GM12878 (cell line): ENCODE data around the gene PGA3. TPM values are rescaled to one million over a fixed set of nuclear protein-coding genes. Genes with fewer than 3 reads are reported as not detected.

Experiments
- ATAC-seq: fragments of 200-7000 bp; cut with Tn5 transposase; 3 replicates; pipeline ENCODE4 v1.9.1; 2020; ENCODE audit warnings: mild to moderate bottlenecking, moderate library complexity
- BruUV-seq: library from RNA; stranded (reverse); fragments of 400-500 nt; replicated peaks from 2 replicates; lab custom pipeline; 2021; lab: Mats Ljungman, UMichigan
- CTCF ChIA-PET: fragments of 300-600 bp; sonication (Branson Sonifier 250); formaldehyde crosslinking; extraction: SDS; loops from one replicate; lab custom pipeline; 2021; ENCODE audit warnings: inconsistent platforms; lab: Yijun Ruan, JAX
- POLR2A ChIA-PET: fragments of 350-600 bp; formaldehyde crosslinking; extraction: SDS; loops from one replicate; lab custom pipeline; 2021; ENCODE audit warnings: inconsistent platforms; lab: Charles Lee
- RAD21 ChIA-PET: fragments of 300-600 bp; sonication (Branson Sonifier 250); formaldehyde crosslinking; loops from one replicate; lab custom pipeline; 2023; ENCODE audit warnings: antibody characterized with exemption; ENCODE audit not compliant: unreplicated experiment; lab: Charles Lee
- SMC1A ChIA-PET: fragments of 300-600 bp; sonication (Branson Sonifier 250); formaldehyde crosslinking; loops from one replicate; lab custom pipeline; 2023; ENCODE audit not compliant: unreplicated experiment, uncharacterized antibody; lab: Charles Lee
- DNase-seq: peaks from one replicate; pipeline ENCODE4 v3.0.0-alpha.2; 2011; ENCODE audit warnings: low read depth, low spot score
- FAIRE-seq: peaks from 3 replicates; lab custom pipeline; 2011; peaks lifted over from hg19 to GRCh38; lab: Jason Lieb, UNC
- H2AFZ ChIP-seq: 2 replicates; pipeline ENCODE4 v1.6.0; 2011; ENCODE audit warnings: low read depth, low read length, control low read depth; ENCODE audit not compliant: control insufficient read depth
- H3K27ac ChIP-seq: 2 replicates; pipeline ENCODE4 v1.5.1; 2011; ENCODE audit warnings: control low read depth; ENCODE audit not compliant: control insufficient read depth, insufficient read depth
- H3K27me3 ChIP-seq, 2 experiments: replicated peaks in 1 of 2; 2 replicates each; pipeline versions ENCODE4 v1.6.0 to v1.6.1; 2011; ENCODE audit warnings: low read length in 1 of 2; ENCODE audit not compliant: control insufficient read depth in 2 of 2, insufficient read depth in 2 of 2
- H3K36me3 ChIP-seq, 2 experiments: 2 replicates each; pipeline ENCODE4 v1.5.1; 2011; ENCODE audit warnings: low read length in 1 of 2; ENCODE audit not compliant: control insufficient read depth in 2 of 2, insufficient read depth in 2 of 2
- H3K4me1 ChIP-seq: 2 replicates; pipeline ENCODE4 v1.6.1; 2011; ENCODE audit warnings: mild to moderate bottlenecking, low read length, moderate library complexity, mixed read lengths; ENCODE audit not compliant: control insufficient read depth, insufficient read depth
- H3K4me2 ChIP-seq: 2 replicates; pipeline ENCODE4 v1.6.0; 2011; ENCODE audit warnings: control low read depth; ENCODE audit not compliant: control insufficient read depth, insufficient read depth
- H3K4me3 ChIP-seq: fragments of 200-600 bp; sonication (generic); 2 replicates; pipeline ENCODE4 v1.5.1; 2016
- H3K79me2 ChIP-seq: 2 replicates; pipeline ENCODE4 v1.6.0; 2011; ENCODE audit warnings: low read length; ENCODE audit not compliant: control insufficient read depth, insufficient read depth
- H3K9ac ChIP-seq: 2 replicates; pipeline ENCODE4 v1.8.0; 2011; ENCODE audit warnings: low read length, control low read depth, mixed read lengths; ENCODE audit not compliant: control insufficient read depth, insufficient read depth
- H3K9me3 ChIP-seq: replicated peaks from 3 replicates; pipeline ENCODE4 v1.5.1; 2011; ENCODE audit warnings: mild to moderate bottlenecking, low read length; ENCODE audit not compliant: control insufficient read depth, insufficient read depth
- H4K20me1 ChIP-seq: 2 replicates; pipeline ENCODE4 v1.6.0; 2011; ENCODE audit not compliant: control insufficient read depth, insufficient read depth
- ASH2L ChIP-seq: fragments of 300-600, 200-600 bp; sonication (generic); IDR thresholded peaks from 2 replicates; pipeline ENCODE4 v1.6.1; 2017; ENCODE audit warnings: low read depth, mild to moderate bottlenecking, borderline replicate concordance
- BCL11A ChIP-seq: IDR thresholded peaks from 2 replicates; pipeline ENCODE4 v1.6.1; 2011; ENCODE audit warnings: low read depth, low read length
- EZH2 ChIP-seq: IDR thresholded peaks from 2 replicates; pipeline ENCODE4 v1.6.1; 2012; ENCODE audit warnings: low read depth, mild to moderate bottlenecking, control low read depth, inconsistent platforms, low read length, borderline replicate concordance; ENCODE audit not compliant: control insufficient read depth
- HDAC2 ChIP-seq: fragments of 200-600 bp; sonication (generic); IDR thresholded peaks from 2 replicates; pipeline ENCODE4 v1.6.1; 2017
- HDAC6 ChIP-seq: fragments of 200-600 bp; sonication (generic); IDR thresholded peaks from one replicate; pipeline ENCODE4 v1.8.0; 2017; ENCODE audit warnings: antibody characterized with exemption; ENCODE audit not compliant: unreplicated experiment
- MEF2A ChIP-seq: IDR thresholded peaks from 2 replicates; pipeline ENCODE4 v1.6.1; 2011; ENCODE audit warnings: low read depth, mild to moderate bottlenecking, low read length, moderate library complexity; ENCODE audit not compliant: insufficient read depth
- MTA2 ChIP-seq: fragments of 450-650 bp; IDR thresholded peaks from 2 replicates; pipeline ENCODE4 v1.6.1; 2016; ENCODE audit warnings: low read depth, mild to moderate bottlenecking, moderate library complexity
- NBN ChIP-seq: fragments of 450-650 bp; IDR thresholded peaks from 2 replicates; pipeline ENCODE4 v1.6.1; 2016
- NFYA ChIP-seq: IDR thresholded peaks from 2 replicates; pipeline ENCODE4 v1.6.1; 2011; ENCODE audit warnings: low read depth, mild to moderate bottlenecking, low read length, improper control_type of control experiment, borderline replicate concordance
- NFYB ChIP-seq: IDR thresholded peaks from 2 replicates; pipeline ENCODE4 v1.6.1; 2011; ENCODE audit warnings: low read depth, mild to moderate bottlenecking, low read length, improper control_type of control experiment, moderate library complexity; ENCODE audit not compliant: insufficient read depth
- NRF1 ChIP-seq: conservative IDR thresholded peaks from 2 replicates; pipeline ENCODE4 v1.6.1; 2011; ENCODE audit warnings: mild to moderate bottlenecking, low read depth, low read length, improper control_type of control experiment
- PML ChIP-seq: IDR thresholded peaks from 2 replicates; pipeline ENCODE4 v1.6.1; 2012; ENCODE audit warnings: low read length, inconsistent platforms
- POLR2A ChIP-seq: IDR thresholded peaks from 2 replicates; pipeline ENCODE4 v1.6.1; 2011; ENCODE audit warnings: low read depth, mild to moderate bottlenecking, low read length
- SMC3 ChIP-seq: IDR thresholded peaks from 2 replicates; pipeline ENCODE4 v1.6.1; 2011; ENCODE audit warnings: low read length, improper control_type of control experiment, borderline replicate concordance
- STAT1 ChIP-seq: fragments of 450-650 bp; conservative IDR thresholded peaks from 2 replicates; pipeline ENCODE4 v1.6.1; 2014; ENCODE audit warnings: antibody characterized with exemption, mild to moderate bottlenecking
- TCF12 ChIP-seq: IDR thresholded peaks from 2 replicates; pipeline ENCODE4 v1.6.1; 2011; ENCODE audit warnings: low read depth, mild to moderate bottlenecking, low read length
- WGBS: methylation state at CpG from one replicate; pipeline ENCODE4 v1.1.6; 2016; ENCODE audit warnings: low lambda C conversion rate; ENCODE audit not compliant: insufficient replicate concordance, insufficient coverage; ENCODE audit errors: missing lambda C conversion rate; 5-methylcytosine and 5-hydroxymethylcytosine counted together
- in situ Hi-C: fragments of 300-500 bp; cut with MboI; formaldehyde crosslinking; loops from 9 replicates; pipeline ENCODE4 v1.14.3; 2018; ENCODE audit warnings: mixed read lengths
- intact Hi-C: fragments of 100-400 bp; cut with micrococcal nuclease; formaldehyde crosslinking; loops from one replicate; pipeline ENCODE4 v1.14.2; 2022; ENCODE audit not compliant: unreplicated experiment
- polyA plus RNA-seq, 11 experiments: library from polyadenylated mRNA; depleted of rRNA in 4 of 11; unstranded in 6 of 11; stranded (reverse) in 5 of 11; fragments of >200 nt; fragmentation: Nextera tagmentation in 4 of 11; fragmentation: Illumina TruSeq in 1 of 11; extraction: Ambion mirVana in 4 of 11; extraction: Trizol in 1 of 11; gene quantifications; 1 replicate in 1 of 11; 2 replicates in 10 of 11; pipeline versions ENCODE4 v1.2.1 to v1.2.3, GENCODE V29; 2011 to 2016; ENCODE audit warnings: inconsistent platforms in 2 of 11, missing spikeins in 2 of 11, low read depth in 1 of 11
- total RNA-seq, 4 experiments: library from RNA; depleted of rRNA in 3 of 4; stranded (reverse); fragments of >200 nt in 3 of 4; fragmentation: Illumina TruSeq in 1 of 4; extraction: Trizol in 1 of 4; gene quantifications; 2 replicates each; pipeline versions ENCODE4 v1.2.1 to v1.2.3, GENCODE V29; 2013 to 2021
- TF ChIP-seq, protein P1 (sequence below): fragments of 150-350 bp; IDR thresholded peaks from 2 replicates; pipeline ENCODE4 v1.6.1; 2016; ENCODE audit warnings: low read depth, low read length
- TF ChIP-seq, protein P2 (sequence below): fragments of 450-650 bp; IDR thresholded peaks from 2 replicates; pipeline ENCODE4 v1.6.1; 2017; ENCODE audit warnings: borderline replicate concordance
- TF ChIP-seq, protein P3 (sequence below): fragments of 450-650 bp; IDR thresholded peaks from 2 replicates; pipeline ENCODE4 v1.6.1; 2017; ENCODE audit warnings: mild to moderate bottlenecking

The PGA3 gene
- total and polyA plus RNA-seq, 10 of the 15 experiments (the other 5 are each of a cell fraction or from before 2014, with no cell fraction given) = not detected

DNA sequence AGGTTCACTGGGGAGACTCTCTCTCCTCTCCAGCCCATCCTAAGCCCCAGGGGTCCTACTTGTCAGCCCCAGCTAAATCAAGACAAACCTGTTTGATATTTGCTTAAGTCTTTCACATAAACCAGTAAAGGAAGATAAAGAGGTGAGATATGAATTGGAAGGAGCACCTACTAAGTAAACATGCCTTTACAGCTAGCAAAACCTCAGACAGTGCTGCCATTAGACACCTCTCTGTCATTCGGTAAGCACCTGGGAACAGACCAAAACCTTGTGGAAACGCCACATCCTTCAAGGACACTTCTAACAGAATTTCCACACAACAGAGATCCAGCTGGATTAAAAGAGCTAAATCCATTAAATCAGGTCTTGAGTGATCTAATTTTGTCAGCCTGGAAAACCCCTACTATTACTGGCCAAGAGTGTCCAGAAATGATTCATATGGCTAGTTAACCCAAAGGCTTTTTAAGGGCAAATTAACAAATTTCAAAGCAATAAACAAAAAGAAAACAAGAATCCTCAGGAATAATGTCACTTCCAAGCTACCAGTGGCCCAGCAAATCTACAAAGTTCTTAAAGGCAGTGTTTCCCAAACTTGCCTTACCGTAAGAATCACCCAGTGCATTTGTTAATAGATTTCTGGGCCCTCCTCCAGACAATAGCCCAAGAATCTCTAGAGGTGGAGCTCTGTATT, 44.5 kb upstream of the PGA3 start:
- peak overlapping the region; percentile 89 for H3K27ac ChIP-seq
- DNase-seq (no peak), ATAC-seq (no peak), FAIRE-seq (no peak)
- WGBS = 34% methylated on average over 3 of the region's 3 CpGs
- intact Hi-C loops (no loop called here), in situ Hi-C loops (no loop called here)
- SMC1A ChIA-PET = interaction anchor here (0.6 to 3.9 kb wide), 16 partner anchors 10 to 396 kb away, joined by 3 to 31 read pairs (median 3); no protein-coding TSS in a partner anchor
- RAD21 ChIA-PET = interaction anchor here (1.0 to 1.9 kb wide), 13 partner anchors 10 to 396 kb away, joined by 3 to 8 read pairs (median 3); partner anchors contain the start of gene TMEM109
- peaks cover 30% of the 10 kb centered on the region for H3K4me1 ChIP-seq
- H3K4me2 ChIP-seq = peak overlapping the region; percentile 80
- H3K9me3 ChIP-seq = peaks cover 12% of the 10 kb centered on the region; the same call in 2 of the 3 replicates
- peak overlapping the region; percentile 26; the same call in 1 of the 2 replicates for H3K4me3 ChIP-seq
- H3K36me3 ChIP-seq = no peaks in the 10 kb centered on the region
- BruUV-seq = TSS peak; percentile 25
- H3K27me3 ChIP-seq = no peaks in the 10 kb centered on the region
- H2AFZ ChIP-seq = no peak overlapping the region
- CTCF ChIA-PET = interaction anchor here (0.6 to 1.9 kb wide), 15 partner anchors 9 to 394 kb away, joined by 3 to 17 read pairs (median 3); partner anchors contain the start of gene TMEM216
- POLR2A ChIA-PET = interaction anchor here (0.6 to 4.2 kb wide), 15 partner anchors 9 to 397 kb away, joined by 3 to 17 read pairs (median 3); partner anchors contain the start of genes CD6, CYB561A3 and TMEM138
- H4K20me1 ChIP-seq = no peaks in the 10 kb centered on the region
- peak overlapping the region; percentile 57 for H3K9ac ChIP-seq
- peaks cover 49% of the 10 kb centered on the region for H3K79me2 ChIP-seq
- TF ChIP-seq, protein P1, sequence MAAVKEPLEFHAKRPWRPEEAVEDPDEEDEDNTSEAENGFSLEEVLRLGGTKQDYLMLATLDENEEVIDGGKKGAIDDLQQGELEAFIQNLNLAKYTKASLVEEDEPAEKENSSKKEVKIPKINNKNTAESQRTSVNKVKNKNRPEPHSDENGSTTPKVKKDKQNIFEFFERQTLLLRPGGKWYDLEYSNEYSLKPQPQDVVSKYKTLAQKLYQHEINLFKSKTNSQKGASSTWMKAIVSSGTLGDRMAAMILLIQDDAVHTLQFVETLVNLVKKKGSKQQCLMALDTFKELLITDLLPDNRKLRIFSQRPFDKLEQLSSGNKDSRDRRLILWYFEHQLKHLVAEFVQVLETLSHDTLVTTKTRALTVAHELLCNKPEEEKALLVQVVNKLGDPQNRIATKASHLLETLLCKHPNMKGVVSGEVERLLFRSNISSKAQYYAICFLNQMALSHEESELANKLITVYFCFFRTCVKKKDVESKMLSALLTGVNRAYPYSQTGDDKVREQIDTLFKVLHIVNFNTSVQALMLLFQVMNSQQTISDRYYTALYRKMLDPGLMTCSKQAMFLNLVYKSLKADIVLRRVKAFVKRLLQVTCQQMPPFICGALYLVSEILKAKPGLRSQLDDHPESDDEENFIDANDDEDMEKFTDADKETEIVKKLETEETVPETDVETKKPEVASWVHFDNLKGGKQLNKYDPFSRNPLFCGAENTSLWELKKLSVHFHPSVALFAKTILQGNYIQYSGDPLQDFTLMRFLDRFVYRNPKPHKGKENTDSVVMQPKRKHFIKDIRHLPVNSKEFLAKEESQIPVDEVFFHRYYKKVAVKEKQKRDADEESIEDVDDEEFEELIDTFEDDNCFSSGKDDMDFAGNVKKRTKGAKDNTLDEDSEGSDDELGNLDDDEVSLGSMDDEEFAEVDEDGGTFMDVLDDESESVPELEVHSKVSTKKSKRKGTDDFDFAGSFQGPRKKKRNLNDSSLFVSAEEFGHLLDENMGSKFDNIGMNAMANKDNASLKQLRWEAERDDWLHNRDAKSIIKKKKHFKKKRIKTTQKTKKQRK = no peak
- TF ChIP-seq POLR2A (no peak), PML (no peak), MEF2A (peak; percentile 91), NFYA (no peak), ASH2L (no peak), HDAC6 (no peak), NRF1 (no peak), SMC3 (no peak), BCL11A (peak; percentile 20; the same call in 1 of the 2 replicates), NFYB (no peak), MTA2 (peak; percentile 70), NBN (no peak), TCF12 (no peak), STAT1 (no peak), HDAC2 (no peak), EZH2 (no peak)
- TF ChIP-seq, protein P2, sequence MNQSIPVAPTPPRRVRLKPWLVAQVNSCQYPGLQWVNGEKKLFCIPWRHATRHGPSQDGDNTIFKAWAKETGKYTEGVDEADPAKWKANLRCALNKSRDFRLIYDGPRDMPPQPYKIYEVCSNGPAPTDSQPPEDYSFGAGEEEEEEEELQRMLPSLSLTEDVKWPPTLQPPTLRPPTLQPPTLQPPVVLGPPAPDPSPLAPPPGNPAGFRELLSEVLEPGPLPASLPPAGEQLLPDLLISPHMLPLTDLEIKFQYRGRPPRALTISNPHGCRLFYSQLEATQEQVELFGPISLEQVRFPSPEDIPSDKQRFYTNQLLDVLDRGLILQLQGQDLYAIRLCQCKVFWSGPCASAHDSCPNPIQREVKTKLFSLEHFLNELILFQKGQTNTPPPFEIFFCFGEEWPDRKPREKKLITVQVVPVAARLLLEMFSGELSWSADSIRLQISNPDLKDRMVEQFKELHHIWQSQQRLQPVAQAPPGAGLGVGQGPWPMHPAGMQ = no peak
- TF ChIP-seq, protein P3, sequence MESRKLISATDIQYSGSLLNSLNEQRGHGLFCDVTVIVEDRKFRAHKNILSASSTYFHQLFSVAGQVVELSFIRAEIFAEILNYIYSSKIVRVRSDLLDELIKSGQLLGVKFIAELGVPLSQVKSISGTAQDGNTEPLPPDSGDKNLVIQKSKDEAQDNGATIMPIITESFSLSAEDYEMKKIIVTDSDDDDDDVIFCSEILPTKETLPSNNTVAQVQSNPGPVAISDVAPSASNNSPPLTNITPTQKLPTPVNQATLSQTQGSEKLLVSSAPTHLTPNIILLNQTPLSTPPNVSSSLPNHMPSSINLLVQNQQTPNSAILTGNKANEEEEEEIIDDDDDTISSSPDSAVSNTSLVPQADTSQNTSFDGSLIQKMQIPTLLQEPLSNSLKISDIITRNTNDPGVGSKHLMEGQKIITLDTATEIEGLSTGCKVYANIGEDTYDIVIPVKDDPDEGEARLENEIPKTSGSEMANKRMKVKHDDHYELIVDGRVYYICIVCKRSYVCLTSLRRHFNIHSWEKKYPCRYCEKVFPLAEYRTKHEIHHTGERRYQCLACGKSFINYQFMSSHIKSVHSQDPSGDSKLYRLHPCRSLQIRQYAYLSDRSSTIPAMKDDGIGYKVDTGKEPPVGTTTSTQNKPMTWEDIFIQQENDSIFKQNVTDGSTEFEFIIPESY = no peak
